Neural progenitor cell (in vitro differentiated cells): ENCODE measurements around the gene MACROD2.

Source experiments
- EZH2 ChIP-seq: fragments of 200-600 bp; sonication (generic); IDR thresholded peaks from 2 replicates; pipeline ENCODE4 v1.6.1; 2017; ENCODE audit warnings: antibody characterized with exemption, mild to moderate bottlenecking, moderate library complexity
- EZH2phosphoT487 ChIP-seq: fragments of 200-600 bp; sonication (generic); IDR thresholded peaks from 2 replicates; pipeline ENCODE4 v1.6.1; 2017; ENCODE audit warnings: antibody characterized with exemption
- TF ChIP-seq, protein P1 (sequence below): fragments of 200-600 bp; sonication (generic); IDR thresholded peaks from 2 replicates; pipeline ENCODE4 v1.5.1; 2017; ENCODE audit warnings: antibody characterized with exemption, mild to moderate bottlenecking

- TF ChIP-seq EZH2 (no peak), EZH2phosphoT487 (no peak)
- TF ChIP-seq, protein P1, sequence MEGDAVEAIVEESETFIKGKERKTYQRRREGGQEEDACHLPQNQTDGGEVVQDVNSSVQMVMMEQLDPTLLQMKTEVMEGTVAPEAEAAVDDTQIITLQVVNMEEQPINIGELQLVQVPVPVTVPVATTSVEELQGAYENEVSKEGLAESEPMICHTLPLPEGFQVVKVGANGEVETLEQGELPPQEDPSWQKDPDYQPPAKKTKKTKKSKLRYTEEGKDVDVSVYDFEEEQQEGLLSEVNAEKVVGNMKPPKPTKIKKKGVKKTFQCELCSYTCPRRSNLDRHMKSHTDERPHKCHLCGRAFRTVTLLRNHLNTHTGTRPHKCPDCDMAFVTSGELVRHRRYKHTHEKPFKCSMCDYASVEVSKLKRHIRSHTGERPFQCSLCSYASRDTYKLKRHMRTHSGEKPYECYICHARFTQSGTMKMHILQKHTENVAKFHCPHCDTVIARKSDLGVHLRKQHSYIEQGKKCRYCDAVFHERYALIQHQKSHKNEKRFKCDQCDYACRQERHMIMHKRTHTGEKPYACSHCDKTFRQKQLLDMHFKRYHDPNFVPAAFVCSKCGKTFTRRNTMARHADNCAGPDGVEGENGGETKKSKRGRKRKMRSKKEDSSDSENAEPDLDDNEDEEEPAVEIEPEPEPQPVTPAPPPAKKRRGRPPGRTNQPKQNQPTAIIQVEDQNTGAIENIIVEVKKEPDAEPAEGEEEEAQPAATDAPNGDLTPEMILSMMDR = no peak
Observed at GRCh38 chr20:14775778-14776177, 780.5 kb downstream of the MACROD2 start.
